Measurements from ENCODE around the gene SNN. TPM values are rescaled to one million over a fixed set of nuclear protein-coding genes. Genes with fewer than 3 reads are reported as not detected.

SNN gene
- total RNA-seq, 1 donor from 2014 or later = 38.3 TPM

- Mint-ChIP-seq H3K27ac (no peak overlapping the region), H3K4me1 (no peaks in the 10 kb centered on the region), H3K9me3 (no peaks in the 10 kb centered on the region), H3K4me3 (no peak overlapping the region), H3K36me3 (peaks cover 44% of the 10 kb centered on the region), H3K27me3 (ENCODE audit: low read depth) (no peaks in the 10 kb centered on the region)
- no peak for TF ChIP-seq CTCF (IDR thresholded peaks at IDR 0.05; ENCODE audit: unreplicated experiment)
- DNase-seq (ENCODE audit: low spot score in 2 of 2, unreplicated experiment in 2 of 2) = no peak
Measured at GRCh38 chr16:11682655-11683096, 14.4 kb downstream of the SNN start.

GRCh38 chr16:11683145-11683544 is 14.9 kb downstream of the SNN start:
- H3K27ac Mint-ChIP-seq = no peak overlapping the region
- TF ChIP-seq CTCF (IDR thresholded peaks at IDR 0.05; ENCODE audit: unreplicated experiment) = no peak
- DNase-seq (ENCODE audit: low spot score in 2 of 2, unreplicated experiment in 2 of 2) = no peak
- H3K4me3 Mint-ChIP-seq = no peak overlapping the region
- peaks cover 45% of the 10 kb centered on the region for H3K36me3 Mint-ChIP-seq
- H3K4me1 Mint-ChIP-seq = no peaks in the 10 kb centered on the region
- no peaks in the 10 kb centered on the region for H3K9me3 Mint-ChIP-seq
- H3K27me3 Mint-ChIP-seq (ENCODE audit: low read depth) = no peaks in the 10 kb centered on the region

GRCh38 chr16:11684231-11685025 is 16.2 kb downstream of the SNN start:
- no peak overlapping the region for H3K4me3 Mint-ChIP-seq
- peaks cover 45% of the 10 kb centered on the region for H3K36me3 Mint-ChIP-seq
- H3K9me3 Mint-ChIP-seq = no peaks in the 10 kb centered on the region
- no peaks in the 10 kb centered on the region for H3K27me3 Mint-ChIP-seq (ENCODE audit: low read depth)
- no peak overlapping the region for H3K27ac Mint-ChIP-seq
- no peak for TF ChIP-seq CTCF (IDR thresholded peaks at IDR 0.05; ENCODE audit: unreplicated experiment)
- DNase-seq (ENCODE audit: low spot score in 2 of 2, unreplicated experiment in 2 of 2) = no peak
- H3K4me1 Mint-ChIP-seq = peaks cover 2% of the 10 kb centered on the region

- Mint-ChIP-seq H3K27ac (no peak overlapping the region), H3K36me3 (peaks cover 46% of the 10 kb centered on the region), H3K4me1 (peaks cover 2% of the 10 kb centered on the region), H3K4me3 (no peak overlapping the region), H3K27me3 (ENCODE audit: low read depth) (no peaks in the 10 kb centered on the region), H3K9me3 (no peaks in the 10 kb centered on the region)
- TF ChIP-seq CTCF (IDR thresholded peaks at IDR 0.05; ENCODE audit: unreplicated experiment) = no peak
- DNase-seq (ENCODE audit: low spot score in 2 of 2, unreplicated experiment in 2 of 2) = no peak
Measured at GRCh38 chr16:11685844-11686618, 17.8 kb downstream of the SNN start.

- Mint-ChIP-seq H3K9me3 (no peaks in the 10 kb centered on the region), H3K27ac (no peak overlapping the region), H3K36me3 (peaks cover 45% of the 10 kb centered on the region), H3K4me1 (peaks cover 2% of the 10 kb centered on the region), H3K27me3 (ENCODE audit: low read depth) (no peaks in the 10 kb centered on the region), H3K4me3 (no peak overlapping the region)
- DNase-seq (ENCODE audit: low spot score in 2 of 2, unreplicated experiment in 2 of 2) = no peak
- TF ChIP-seq CTCF (IDR thresholded peaks at IDR 0.05; ENCODE audit: unreplicated experiment) = no peak
Measured at GRCh38 chr16:11686713-11687380, 18.6 kb downstream of the SNN start.

All from mesothelial cell of epicardium (in vitro differentiated cells).